Stimulated activated naive CD8-positive, alpha-beta T cell treated with anti-CD3 and anti-CD28 coated beads, Interleukin-15, Interleukin-2, amounts not matched to agents 100 ng/mL and 50 ng/mL, for 24 hours (primary cell): ENCODE measurements around the gene OR1J2.
A peak's percentile ranks its signal among the peaks of the same experiment; 100 is the strongest.

Source experiments
- H3K27ac Mint-ChIP-seq: one replicate; pipeline ENCODE4 v1.8.0; 2021; ENCODE audit warnings: mild to moderate bottlenecking, mixed read lengths
- H3K27me3 Mint-ChIP-seq: one replicate; pipeline ENCODE4 v1.8.0; 2021; ENCODE audit warnings: mixed read lengths
- H3K36me3 Mint-ChIP-seq: one replicate; pipeline ENCODE4 v1.8.0; 2021; ENCODE audit warnings: low read depth, mixed read lengths
- H3K4me1 Mint-ChIP-seq: one replicate; pipeline ENCODE4 v1.8.0; 2021; ENCODE audit warnings: low read depth, mixed read lengths
- H3K4me3 Mint-ChIP-seq: one replicate; pipeline ENCODE4 v1.8.0; 2021; ENCODE audit warnings: mild to moderate bottlenecking, mixed read lengths
- H3K9me3 Mint-ChIP-seq: one replicate; pipeline ENCODE4 v1.8.0; 2021; ENCODE audit warnings: mixed read lengths

Gene OR1J2, protein sequence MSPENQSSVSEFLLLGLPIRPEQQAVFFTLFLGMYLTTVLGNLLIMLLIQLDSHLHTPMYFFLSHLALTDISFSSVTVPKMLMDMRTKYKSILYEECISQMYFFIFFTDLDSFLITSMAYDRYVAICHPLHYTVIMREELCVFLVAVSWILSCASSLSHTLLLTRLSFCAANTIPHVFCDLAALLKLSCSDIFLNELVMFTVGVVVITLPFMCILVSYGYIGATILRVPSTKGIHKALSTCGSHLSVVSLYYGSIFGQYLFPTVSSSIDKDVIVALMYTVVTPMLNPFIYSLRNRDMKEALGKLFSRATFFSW

DNA sequence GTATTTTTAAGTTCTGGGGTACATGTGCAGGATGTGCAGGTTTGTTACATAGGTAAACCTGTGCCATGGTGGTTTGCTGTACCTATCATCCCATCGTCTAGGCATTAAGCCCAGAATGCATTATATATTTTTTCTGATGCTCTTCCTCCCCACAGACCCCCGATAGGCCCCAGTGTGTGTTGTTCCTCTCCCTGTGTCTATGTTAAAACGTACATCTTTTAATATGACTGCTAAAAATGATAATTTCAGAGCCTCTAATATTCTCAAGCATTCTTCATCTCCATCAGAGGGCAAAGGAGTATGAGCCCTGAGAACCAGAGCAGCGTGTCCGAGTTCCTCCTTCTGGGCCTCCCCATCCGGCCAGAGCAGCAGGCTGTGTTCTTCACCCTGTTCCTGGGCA is at the start of gene OR1J2:
TSS of gene OR1J2 (plus strand) at position 301 of the 400 bp plus-strand sequence. CDS start at position 301, 0 bp downstream.
- Mint-ChIP-seq H3K27me3 (peaks cover 37% of the 10 kb centered on the region), H3K4me3 (no peak within 1 kb of the TSS), H3K9me3 (no peaks in the 10 kb centered on the region), H3K4me1 (no peaks in the 10 kb centered on the region), H3K27ac (no peak within 1 kb of the TSS), H3K36me3 (no peaks in the 10 kb centered on the region)

DNA sequence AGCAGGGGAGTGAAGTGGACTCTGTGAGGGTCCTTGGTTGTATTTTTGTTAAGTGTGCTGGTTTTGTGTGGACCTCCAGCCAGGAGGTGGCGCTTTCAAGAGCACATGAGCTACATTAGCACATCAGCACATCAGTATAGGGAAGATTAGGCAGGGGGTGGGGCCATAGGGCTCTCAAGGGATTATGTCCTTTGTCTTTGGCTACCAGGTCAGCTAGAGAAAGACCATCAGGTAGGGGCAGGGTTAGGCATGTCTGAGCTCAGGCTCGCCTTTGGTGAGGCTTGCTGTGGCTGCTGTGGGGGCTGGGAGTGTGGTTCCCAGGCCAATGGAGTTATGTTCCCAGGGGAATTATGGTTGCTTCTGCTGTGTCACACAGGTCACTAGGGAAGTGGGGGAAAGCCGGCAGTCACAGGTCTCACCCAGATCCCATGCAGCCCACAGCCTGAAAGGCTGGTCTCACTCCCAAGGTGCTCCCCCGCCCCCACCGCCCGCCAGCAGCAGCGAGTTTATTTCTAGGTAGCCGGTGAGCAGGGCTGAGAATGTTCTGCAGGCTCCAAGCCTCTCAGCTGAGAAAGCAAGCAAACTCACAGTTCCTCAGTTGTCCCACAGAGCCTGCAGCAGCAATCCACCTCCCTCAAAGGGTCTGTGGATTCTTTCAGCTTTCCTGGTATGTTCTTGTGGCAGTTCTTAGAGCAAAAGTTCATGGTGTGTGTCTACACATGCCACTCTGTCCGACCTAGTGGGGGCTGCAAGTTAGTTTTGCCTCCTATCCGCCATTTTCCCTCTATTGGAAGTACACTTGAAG is 46.6 kb upstream of the OR1J2 start:
- peaks cover 42% of the 10 kb centered on the region for H3K27me3 Mint-ChIP-seq
- H3K4me3 Mint-ChIP-seq, result peak overlapping the region; percentile 86
- no peaks in the 10 kb centered on the region for H3K9me3 Mint-ChIP-seq

DNA sequence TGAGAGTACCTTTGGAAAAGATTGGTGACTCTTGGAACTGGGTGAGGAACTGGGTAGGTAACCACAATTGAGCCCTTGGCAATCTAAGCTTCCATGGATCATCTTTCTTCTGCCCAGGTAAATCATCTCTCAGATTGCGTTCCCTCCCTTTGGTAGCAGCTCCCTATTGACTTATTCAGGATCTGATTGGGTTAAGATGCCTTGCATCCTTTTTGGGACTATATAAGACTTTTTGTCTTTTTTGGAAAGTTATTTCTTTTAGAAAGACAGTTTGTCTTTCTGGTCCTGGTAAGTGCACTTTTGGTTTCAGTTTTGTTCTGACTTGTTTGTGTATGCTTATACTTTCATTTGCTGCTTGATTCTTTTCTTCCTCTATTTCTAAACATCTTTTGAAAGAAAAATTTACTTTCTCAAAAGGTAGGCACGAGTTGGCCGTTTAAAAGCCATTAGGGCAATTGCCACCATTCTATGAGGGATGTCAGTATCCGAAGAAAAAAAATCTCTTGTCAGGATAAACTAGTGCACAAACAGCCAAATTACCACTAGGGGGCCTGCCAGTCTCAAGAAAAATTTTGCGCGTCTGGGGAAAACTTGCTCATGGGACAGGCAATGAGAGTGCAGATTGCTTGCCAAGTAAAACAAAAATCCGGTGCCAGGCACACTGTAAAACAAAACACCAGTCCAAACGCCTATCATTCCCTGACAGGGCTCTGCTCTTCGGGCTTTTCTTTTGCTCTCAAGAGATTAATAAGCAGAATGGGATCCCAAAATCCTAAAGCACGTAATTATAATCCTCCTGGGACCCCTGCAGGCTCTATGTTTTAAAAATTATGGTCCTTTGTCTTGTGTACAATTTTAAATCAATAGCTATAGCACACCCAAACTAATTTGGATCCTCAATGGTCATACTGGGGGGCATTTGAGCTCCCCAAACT is 45.7 kb upstream of the OR1J2 start:
- Mint-ChIP-seq H3K27ac (peak overlapping the region; percentile 65), H3K27me3 (peaks cover 39% of the 10 kb centered on the region), H3K4me1 (peaks cover 17% of the 10 kb centered on the region)

More for the DNA sequence above, 46.6 kb upstream of the OR1J2 start:
- H3K4me1 Mint-ChIP-seq, result peaks cover 17% of the 10 kb centered on the region
- peak overlapping the region; percentile 65 for H3K27ac Mint-ChIP-seq
- no peaks in the 10 kb centered on the region for H3K36me3 Mint-ChIP-seq

DNA sequence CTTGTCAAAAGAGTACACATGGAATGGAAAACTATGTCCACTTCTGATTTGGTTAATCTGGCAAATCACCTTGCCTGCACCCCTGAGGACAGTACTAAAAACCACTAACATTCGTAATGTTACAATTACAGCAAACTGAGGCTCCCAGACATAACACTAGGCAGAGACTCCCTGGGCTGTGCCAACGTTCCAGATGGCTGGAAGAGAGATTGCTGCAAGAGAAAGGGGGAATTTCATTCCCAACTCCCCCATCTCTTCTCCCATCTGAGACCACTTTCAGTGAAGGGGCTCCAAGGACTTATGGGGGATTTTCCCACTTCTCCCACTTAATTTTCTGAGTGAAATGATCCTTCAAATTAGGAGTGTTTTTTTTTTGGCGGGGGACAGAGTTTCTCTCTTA is 44.1 kb upstream of the OR1J2 start:
- no peaks in the 10 kb centered on the region for H3K36me3 Mint-ChIP-seq
- H3K9me3 Mint-ChIP-seq, result no peaks in the 10 kb centered on the region
- peaks cover 17% of the 10 kb centered on the region for H3K4me1 Mint-ChIP-seq
- no peak overlapping the region for H3K4me3 Mint-ChIP-seq
- peaks cover 25% of the 10 kb centered on the region for H3K27me3 Mint-ChIP-seq
- H3K27ac Mint-ChIP-seq, result no peak overlapping the region

More for the DNA sequence above, 45.7 kb upstream of the OR1J2 start:
- Mint-ChIP-seq H3K36me3 (no peaks in the 10 kb centered on the region), H3K9me3 (no peaks in the 10 kb centered on the region), H3K4me3 (peak overlapping the region; percentile 86)

DNA sequence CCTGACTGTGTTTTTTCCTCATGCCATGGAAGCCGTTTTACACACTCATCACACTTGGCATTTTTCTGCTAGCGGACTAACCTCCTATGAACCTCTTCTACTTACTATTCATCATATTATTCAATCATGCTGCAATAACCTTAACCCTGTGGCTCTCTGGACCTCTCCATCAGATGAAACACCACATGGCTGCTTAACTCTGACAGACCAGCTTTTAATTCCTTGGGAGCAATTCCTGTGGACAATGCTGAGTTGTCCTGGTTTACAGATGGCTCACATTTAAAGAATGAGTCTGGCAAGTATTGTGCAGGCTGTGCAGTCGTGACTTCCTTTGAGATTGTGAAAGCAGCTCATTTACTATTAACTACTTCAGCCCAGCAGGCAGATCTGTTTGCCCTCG is 41.9 kb upstream of the OR1J2 start:
- H3K27ac Mint-ChIP-seq, result no peak overlapping the region
- no peak overlapping the region for H3K4me3 Mint-ChIP-seq
- H3K4me1 Mint-ChIP-seq, result peaks cover 16% of the 10 kb centered on the region
- H3K27me3 Mint-ChIP-seq, result peaks cover 12% of the 10 kb centered on the region
- H3K36me3 Mint-ChIP-seq, result no peaks in the 10 kb centered on the region
- H3K9me3 Mint-ChIP-seq, result no peaks in the 10 kb centered on the region

DNA sequence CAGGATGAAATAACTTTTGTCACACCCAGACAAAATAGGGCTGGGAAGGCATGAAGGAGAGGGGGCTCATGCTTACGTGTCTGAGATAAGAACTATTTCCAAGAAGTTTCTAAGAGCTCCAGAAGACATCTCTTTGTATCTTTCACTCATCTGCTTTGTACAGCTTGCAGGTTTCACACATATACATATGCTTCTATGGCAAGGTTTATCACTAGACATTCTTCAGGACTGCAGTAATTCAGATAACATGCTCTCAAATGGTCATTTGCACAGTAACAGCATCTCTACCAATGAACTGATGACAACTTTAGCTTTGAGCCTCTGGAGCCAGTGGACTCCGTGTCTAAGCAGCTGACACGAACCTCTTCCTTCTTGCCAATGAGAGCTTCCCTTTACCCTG is 36.0 kb upstream of the OR1J2 start:
- no peaks in the 10 kb centered on the region for H3K36me3 Mint-ChIP-seq
- no peaks in the 10 kb centered on the region for H3K9me3 Mint-ChIP-seq
- no peak overlapping the region for H3K4me3 Mint-ChIP-seq
- peaks cover 26% of the 10 kb centered on the region for H3K27me3 Mint-ChIP-seq
- no peak overlapping the region for H3K27ac Mint-ChIP-seq
- no peaks in the 10 kb centered on the region for H3K4me1 Mint-ChIP-seq

DNA sequence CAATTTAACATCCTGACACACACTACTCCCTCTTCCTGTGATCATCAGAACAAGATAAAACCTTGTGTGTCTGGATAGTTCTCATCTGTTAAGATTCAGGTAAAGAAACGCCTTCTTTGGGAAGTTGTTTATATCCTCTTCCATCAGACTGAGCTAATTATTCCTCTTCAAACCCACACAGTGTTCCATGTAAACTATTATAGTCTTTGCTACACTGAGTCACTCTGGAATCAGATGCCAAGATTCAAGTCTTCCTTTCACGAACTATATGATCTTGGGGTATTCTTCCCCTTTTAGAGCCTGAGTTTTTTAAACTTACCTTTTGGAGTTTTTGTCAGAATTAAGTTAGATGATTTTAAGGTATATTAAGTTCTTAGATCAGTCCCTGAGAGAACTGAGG is 34.9 kb upstream of the OR1J2 start:
- Mint-ChIP-seq H3K27ac (no peak overlapping the region), H3K4me1 (no peaks in the 10 kb centered on the region), H3K27me3 (peaks cover 26% of the 10 kb centered on the region), H3K9me3 (no peaks in the 10 kb centered on the region), H3K36me3 (no peaks in the 10 kb centered on the region), H3K4me3 (no peak overlapping the region)

DNA sequence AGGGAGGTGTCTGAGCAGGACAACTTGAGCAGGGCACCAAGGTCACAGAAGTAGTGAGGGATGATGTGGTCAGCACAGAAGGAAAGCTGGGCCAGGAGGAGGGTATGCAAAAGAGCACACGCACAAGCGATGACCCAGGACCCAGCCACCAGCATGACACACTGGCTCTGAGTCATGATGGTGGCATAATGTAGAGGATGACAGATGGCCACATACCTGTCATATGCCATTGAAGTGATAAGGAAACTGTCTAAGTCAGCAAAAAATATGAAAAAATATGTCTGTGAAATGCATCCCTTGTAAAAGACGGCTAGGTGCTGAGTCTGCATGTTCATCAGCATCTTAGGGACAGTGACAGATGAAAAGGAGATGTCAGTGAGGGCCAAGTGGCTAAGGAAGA is 33.3 kb upstream of the OR1J2 start:
- no peaks in the 10 kb centered on the region for H3K36me3 Mint-ChIP-seq
- no peaks in the 10 kb centered on the region for H3K4me1 Mint-ChIP-seq
- H3K4me3 Mint-ChIP-seq, result no peak overlapping the region
- no peak overlapping the region for H3K27ac Mint-ChIP-seq
- H3K9me3 Mint-ChIP-seq, result no peaks in the 10 kb centered on the region
- peaks cover 31% of the 10 kb centered on the region for H3K27me3 Mint-ChIP-seq

DNA sequence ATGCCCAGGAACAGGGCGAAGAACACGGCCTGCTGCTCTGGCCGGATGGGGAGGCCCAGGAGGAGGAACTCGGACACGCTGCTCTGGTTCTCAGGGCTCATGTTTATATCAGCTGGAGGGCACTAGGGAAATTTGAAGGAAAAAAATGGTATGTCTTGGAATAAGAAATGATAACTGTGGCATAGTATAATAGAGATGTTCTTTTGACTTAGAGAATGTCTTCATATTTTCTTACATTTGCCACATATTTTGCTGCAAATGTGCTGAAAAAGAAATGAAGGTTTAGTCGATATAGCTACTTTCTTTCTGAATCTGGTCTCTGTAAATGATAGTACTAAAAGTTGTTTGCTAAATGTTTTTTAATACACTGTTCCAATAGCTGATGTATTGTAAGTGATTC is 32.8 kb upstream of the OR1J2 start, which contains the start of gene OR1J1:
TSS of gene OR1J1 (minus strand) at position 101 of the 400 bp plus-strand sequence. CDS start at position 101, 0 bp downstream.
- H3K9me3 Mint-ChIP-seq, result no peaks in the 10 kb centered on the region
- H3K4me1 Mint-ChIP-seq, result no peaks in the 10 kb centered on the region
- H3K4me3 Mint-ChIP-seq, result no peak within 1 kb of the TSS
- H3K27ac Mint-ChIP-seq, result no peak within 1 kb of the TSS
- no peaks in the 10 kb centered on the region for H3K36me3 Mint-ChIP-seq
- H3K27me3 Mint-ChIP-seq, result peaks cover 35% of the 10 kb centered on the region

DNA sequence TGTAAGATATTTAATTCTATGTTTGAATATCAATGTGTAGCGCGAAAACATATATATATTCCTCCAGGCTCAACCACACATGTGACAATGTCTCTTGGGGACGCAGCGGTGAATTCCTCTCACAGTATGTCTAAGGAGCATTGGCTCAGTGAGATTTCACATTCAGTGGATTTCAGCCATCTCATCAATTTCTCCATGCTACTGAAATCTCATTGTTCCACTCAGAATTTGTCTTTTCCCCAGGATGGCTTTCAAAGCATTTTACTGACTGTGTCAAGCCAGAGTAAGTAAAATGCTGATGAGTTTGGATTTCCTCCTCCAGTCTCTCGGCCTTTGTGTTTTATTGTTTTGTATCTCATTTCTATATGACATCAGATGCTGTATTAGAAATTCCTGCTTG is 31.5 kb upstream of the OR1J2 start:
- H3K9me3 Mint-ChIP-seq, result no peaks in the 10 kb centered on the region
- H3K27ac Mint-ChIP-seq, result no peak overlapping the region
- peaks cover 32% of the 10 kb centered on the region for H3K27me3 Mint-ChIP-seq
- H3K36me3 Mint-ChIP-seq, result no peaks in the 10 kb centered on the region
- H3K4me3 Mint-ChIP-seq, result no peak overlapping the region
- no peaks in the 10 kb centered on the region for H3K4me1 Mint-ChIP-seq

DNA sequence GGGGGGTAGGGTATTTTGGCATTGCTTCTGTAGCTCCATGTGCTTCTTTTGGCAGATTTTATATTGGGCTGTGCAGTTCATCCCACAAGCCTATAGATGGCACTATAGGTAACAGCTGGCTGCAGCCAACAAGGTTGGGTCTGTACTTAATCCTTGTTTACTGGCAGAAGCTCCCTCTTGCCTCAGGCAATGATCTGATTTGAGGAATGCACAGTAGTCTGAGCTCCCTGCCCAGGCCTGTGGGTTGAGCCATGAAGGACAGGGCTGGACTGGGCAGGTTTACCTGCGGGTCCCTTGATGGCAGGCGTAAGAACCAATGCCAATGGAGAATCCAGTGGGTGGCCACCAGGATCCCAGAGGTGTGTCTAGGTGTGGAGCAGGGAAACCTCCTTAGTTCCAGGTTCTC is 11.7 kb upstream of the OR1J2 start:
- Mint-ChIP-seq H3K27ac (no peak overlapping the region), H3K36me3 (no peaks in the 10 kb centered on the region), H3K4me1 (no peaks in the 10 kb centered on the region), H3K4me3 (no peak overlapping the region), H3K27me3 (peaks cover 50% of the 10 kb centered on the region), H3K9me3 (no peaks in the 10 kb centered on the region)

DNA sequence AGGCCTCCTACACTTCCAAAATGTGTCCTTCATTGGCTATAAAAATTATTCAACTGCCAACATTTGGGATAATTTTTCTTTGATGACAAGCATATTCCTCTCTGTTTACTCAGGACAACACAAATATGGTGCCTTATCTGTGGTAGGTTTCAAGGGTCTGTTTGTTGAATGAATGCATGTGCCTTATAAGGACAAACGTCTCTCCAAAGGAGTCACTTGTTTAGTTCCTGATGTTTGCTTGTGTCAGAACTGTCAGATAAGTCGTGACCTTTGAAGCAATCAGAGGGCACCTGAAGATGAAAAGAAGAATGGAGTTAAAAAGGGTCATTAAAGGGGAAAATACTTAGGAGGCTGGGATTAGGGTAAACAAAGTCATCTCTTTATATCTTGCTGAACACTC is 3.6 kb upstream of the OR1J2 start:
- no peak overlapping the region for H3K27ac Mint-ChIP-seq
- H3K9me3 Mint-ChIP-seq, result no peaks in the 10 kb centered on the region
- no peak overlapping the region for H3K4me3 Mint-ChIP-seq
- H3K36me3 Mint-ChIP-seq, result no peaks in the 10 kb centered on the region
- H3K4me1 Mint-ChIP-seq, result no peaks in the 10 kb centered on the region
- peaks cover 35% of the 10 kb centered on the region for H3K27me3 Mint-ChIP-seq

DNA sequence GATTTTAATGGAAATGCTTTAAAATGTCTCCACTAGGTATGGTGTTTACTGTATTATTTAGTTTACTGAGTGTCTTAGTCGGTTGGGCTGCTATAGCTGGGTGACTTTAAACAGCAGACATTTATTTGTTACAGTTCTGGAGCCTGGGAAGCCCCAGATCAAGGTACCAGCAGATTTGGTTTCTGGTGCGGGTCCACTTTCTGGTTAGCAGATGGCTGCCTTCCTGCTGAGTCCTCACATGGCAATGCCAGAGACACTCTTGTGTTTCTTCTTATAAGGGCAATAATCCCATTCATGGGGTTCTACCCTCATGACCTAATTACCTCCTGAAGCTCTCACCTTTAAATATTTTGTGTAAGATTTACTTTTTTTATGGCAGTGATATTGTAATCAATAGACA is 7.6 kb downstream of the OR1J2 start:
- H3K4me3 Mint-ChIP-seq, result no peak overlapping the region
- peaks cover 17% of the 10 kb centered on the region for H3K27me3 Mint-ChIP-seq
- no peaks in the 10 kb centered on the region for H3K36me3 Mint-ChIP-seq
- no peaks in the 10 kb centered on the region for H3K4me1 Mint-ChIP-seq
- H3K9me3 Mint-ChIP-seq, result no peaks in the 10 kb centered on the region
- H3K27ac Mint-ChIP-seq, result no peak overlapping the region

DNA sequence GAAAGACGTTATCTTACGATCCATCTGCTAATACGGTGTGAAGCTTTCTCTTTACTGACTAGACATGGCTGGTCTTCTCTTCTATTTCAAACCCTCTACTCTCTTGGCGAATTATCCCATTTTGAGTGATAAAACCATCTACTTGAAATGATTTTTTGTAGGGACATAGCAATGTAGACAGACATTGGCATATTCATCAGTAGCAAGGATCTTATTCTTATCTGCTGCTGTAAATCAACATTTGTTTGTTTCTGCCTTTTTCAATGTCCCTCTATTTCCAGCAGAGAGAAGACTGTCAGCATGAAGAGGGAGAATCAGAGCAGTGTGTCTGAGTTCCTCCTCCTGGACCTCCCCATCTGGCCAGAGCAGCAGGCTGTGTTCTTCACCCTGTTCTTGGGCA is 8.2 kb downstream of the OR1J2 start, which contains the start of gene OR1J4:
TSS of gene OR1J4 (plus strand) at position 301 of the 400 bp plus-strand sequence. CDS start at position 301, 0 bp downstream.
- Mint-ChIP-seq H3K4me1 (no peaks in the 10 kb centered on the region), H3K4me3 (no peak within 1 kb of the TSS), H3K36me3 (no peaks in the 10 kb centered on the region), H3K27me3 (peaks cover 20% of the 10 kb centered on the region), H3K9me3 (no peaks in the 10 kb centered on the region), H3K27ac (no peak within 1 kb of the TSS)
